T-helper 17 cell (primary cell): ENCODE results near the gene DCP1A. TPM values are rescaled to one million over a fixed set of nuclear protein-coding genes. Genes with fewer than 3 reads are reported as not detected.
"Not testable (repeated sequence)": the region's sequence is repeated elsewhere in the genome, so short reads cannot be mapped to it uniquely, and the experiment has no call there.

Source experiments
- ATAC-seq: fragments of 150-1000 bp; cut with Tn5 transposase; 2 replicates; pipeline ENCODE4 v1.10.0; 2021; ENCODE audit warnings: mild to moderate bottlenecking, moderate library complexity
- DNase-seq, 3 donors: peaks; one replicate each; pipeline versions ENCODE4 v3.0.0 to v3.0.0-alpha.2; 2020 to 2021
- H3K9me3 ChIP-seq: one replicate; pipeline ENCODE4 v1.7.0; 2013; ENCODE audit warnings: low read length, mild to moderate bottlenecking; ENCODE audit not compliant: control insufficient read depth, poor library complexity, severe bottlenecking
- H3K27ac Mint-ChIP-seq: one replicate; pipeline ENCODE4 v1.8.0; 2022; ENCODE audit warnings: mild to moderate bottlenecking, moderate library complexity, mixed read lengths
- H3K27me3 Mint-ChIP-seq: one replicate; pipeline ENCODE4 v1.8.0; 2022; ENCODE audit warnings: mixed read lengths
- H3K36me3 Mint-ChIP-seq: one replicate; pipeline ENCODE4 v1.8.0; 2022; ENCODE audit warnings: low read depth, mixed read lengths
- H3K4me1 Mint-ChIP-seq: one replicate; pipeline ENCODE4 v1.8.0; 2022; ENCODE audit warnings: mild to moderate bottlenecking, mixed read lengths
- H3K4me3 Mint-ChIP-seq: one replicate; pipeline ENCODE4 v1.8.0; 2022; ENCODE audit warnings: mild to moderate bottlenecking, moderate library complexity, mixed read lengths
- total RNA-seq, 4 donors: library from RNA in 2 of 4; stranded (reverse) in 2 of 4; gene quantifications; one replicate each; pipeline ENCODE4 v1.2.3 and lab custom pipeline; 2022 to 2026

The DCP1A gene
- total RNA-seq, 2 donors from 2014 or later, result 47.9 to 50.1 TPM

- peak; percentile 65 to 82 (median 75) for DNase-seq
- H3K4me3 Mint-ChIP-seq, result peak within 1 kb of the TSS; percentile 94
- peak; percentile 84 for ATAC-seq
- no peaks in the 10 kb centered on the region for H3K36me3 Mint-ChIP-seq
- peaks cover 25% of the 10 kb centered on the region for H3K4me1 Mint-ChIP-seq
- no peaks in the 10 kb centered on the region for H3K9me3 ChIP-seq
- H3K27ac Mint-ChIP-seq, result peak within 1 kb of the TSS; percentile 67
- H3K27me3 Mint-ChIP-seq, result no peaks in the 10 kb centered on the region
These were observed 91.3 kb downstream of the DCP1A start, which contains the start of gene TKT for GRCh38 chr3:53255775-53256703. TSS of gene TKT (minus strand) at chr3:53256022. CDS start at chr3:53255942, 80 bp downstream.

GRCh38 chr3:53255423-53255774 lies 91.9 kb downstream of the DCP1A start:
- no peaks in the 10 kb centered on the region for H3K9me3 ChIP-seq
- ATAC-seq (peak; percentile 65), DNase-seq (peak in 2 of 3 donors; percentile 23 to 47)
- Mint-ChIP-seq H3K4me1 (peaks cover 25% of the 10 kb centered on the region), H3K27me3 (no peaks in the 10 kb centered on the region), H3K36me3 (no peaks in the 10 kb centered on the region), H3K4me3 (peak overlapping the region; percentile 94), H3K27ac (peak overlapping the region; percentile 67)

GRCh38 chr3:53254509-53255422 lies 92.6 kb downstream of the DCP1A start:
- H3K4me1 Mint-ChIP-seq, result peaks cover 28% of the 10 kb centered on the region

GRCh38 chr3:53253707-53254508 lies 93.4 kb downstream of the DCP1A start:
- Mint-ChIP-seq H3K36me3 (no peaks in the 10 kb centered on the region), H3K4me3 (peak overlapping the region; percentile 94), H3K27me3 (no peaks in the 10 kb centered on the region), H3K4me1 (peaks cover 33% of the 10 kb centered on the region), H3K27ac (peak overlapping the region; percentile 67)
- no peak for ATAC-seq
- no peak for DNase-seq
- H3K9me3 ChIP-seq, result no peaks in the 10 kb centered on the region

More at GRCh38 chr3:53254509-53255422, 92.6 kb downstream of the DCP1A start:
- peak; percentile 13 to 25 (median 23) for DNase-seq
- Mint-ChIP-seq H3K27ac (peak overlapping the region; percentile 67), H3K27me3 (no peaks in the 10 kb centered on the region), H3K36me3 (no peaks in the 10 kb centered on the region), H3K4me3 (peak overlapping the region; percentile 94)
- no peaks in the 10 kb centered on the region for H3K9me3 ChIP-seq
- ATAC-seq, result peak; percentile 46

DNA sequence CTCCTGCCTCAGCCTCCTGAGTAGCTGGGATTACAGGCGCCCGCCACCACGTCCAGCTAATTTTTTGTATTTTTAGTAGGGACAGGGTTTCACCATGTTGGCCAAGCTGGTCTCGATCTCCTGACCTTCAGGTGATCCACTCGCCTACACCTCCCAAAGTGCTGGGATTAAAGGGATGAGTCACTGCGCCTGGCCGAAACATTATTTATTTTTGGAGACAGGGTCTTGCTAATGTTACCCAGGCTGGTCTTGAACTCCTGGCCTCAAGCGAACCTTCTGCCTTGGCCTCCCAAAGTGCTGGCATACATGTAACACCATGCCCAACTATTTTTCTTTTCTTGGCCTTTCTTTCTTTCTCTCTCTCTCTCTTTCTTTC lies 94.4 kb downstream of the DCP1A start:
- H3K4me1 Mint-ChIP-seq, result peaks cover 35% of the 10 kb centered on the region

DNA sequence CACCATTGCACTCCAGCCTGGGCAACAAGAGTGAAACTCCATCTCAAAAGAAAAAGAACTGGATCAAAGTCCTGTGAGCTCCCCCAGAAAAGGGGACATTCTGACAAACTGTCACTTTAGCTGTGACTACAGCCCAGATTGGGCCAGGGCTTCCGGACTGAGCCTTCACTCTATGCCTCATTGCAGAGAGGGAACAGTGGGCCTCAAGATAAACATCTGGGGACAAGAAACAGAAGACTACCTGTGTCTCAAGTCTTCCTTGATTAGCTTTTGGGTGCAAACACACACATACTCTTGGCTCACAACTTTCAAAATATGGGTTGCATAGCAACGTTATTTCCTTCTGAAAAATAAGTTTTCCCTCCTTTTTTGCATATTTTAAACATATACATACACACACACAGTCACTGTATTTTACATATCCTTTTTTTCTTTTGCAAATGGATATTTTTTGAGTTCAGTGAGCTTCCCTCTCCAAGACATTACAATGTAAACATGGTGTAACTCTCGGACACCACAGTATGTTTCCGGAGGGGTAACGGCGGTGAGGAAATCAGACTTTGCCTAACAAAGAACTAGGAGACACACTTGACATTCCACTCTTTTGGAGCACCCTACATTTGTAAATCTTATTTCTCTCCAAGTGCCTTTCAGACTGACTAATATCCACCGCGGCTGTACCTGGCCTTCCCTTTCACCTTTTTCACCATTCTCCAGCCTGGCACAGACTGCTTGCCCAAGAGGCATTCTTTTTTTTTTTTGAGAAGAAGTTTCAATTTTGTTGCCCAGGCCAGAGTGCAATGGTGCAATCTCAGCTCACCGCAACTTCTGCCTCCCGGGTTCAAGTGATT lies 95.0 kb downstream of the DCP1A start:
- no peaks in the 10 kb centered on the region for H3K36me3 Mint-ChIP-seq
- no peak overlapping the region for H3K4me3 Mint-ChIP-seq
- peaks cover 39% of the 10 kb centered on the region for H3K4me1 Mint-ChIP-seq
- peak overlapping the region; percentile 41 for H3K27ac Mint-ChIP-seq
- ATAC-seq, result no peak
- H3K9me3 ChIP-seq, result no peaks in the 10 kb centered on the region
- H3K27me3 Mint-ChIP-seq, result no peaks in the 10 kb centered on the region
- no peak for DNase-seq

More for the DNA sequence above, 94.4 kb downstream of the DCP1A start:
- peak overlapping the region; percentile 70 for H3K4me3 Mint-ChIP-seq
- not testable (repeated sequence) for H3K9me3 ChIP-seq, H3K36me3 Mint-ChIP-seq, H3K27me3 Mint-ChIP-seq, DNase-seq, ATAC-seq
- H3K27ac Mint-ChIP-seq, result peak overlapping the region; percentile 41

DNA sequence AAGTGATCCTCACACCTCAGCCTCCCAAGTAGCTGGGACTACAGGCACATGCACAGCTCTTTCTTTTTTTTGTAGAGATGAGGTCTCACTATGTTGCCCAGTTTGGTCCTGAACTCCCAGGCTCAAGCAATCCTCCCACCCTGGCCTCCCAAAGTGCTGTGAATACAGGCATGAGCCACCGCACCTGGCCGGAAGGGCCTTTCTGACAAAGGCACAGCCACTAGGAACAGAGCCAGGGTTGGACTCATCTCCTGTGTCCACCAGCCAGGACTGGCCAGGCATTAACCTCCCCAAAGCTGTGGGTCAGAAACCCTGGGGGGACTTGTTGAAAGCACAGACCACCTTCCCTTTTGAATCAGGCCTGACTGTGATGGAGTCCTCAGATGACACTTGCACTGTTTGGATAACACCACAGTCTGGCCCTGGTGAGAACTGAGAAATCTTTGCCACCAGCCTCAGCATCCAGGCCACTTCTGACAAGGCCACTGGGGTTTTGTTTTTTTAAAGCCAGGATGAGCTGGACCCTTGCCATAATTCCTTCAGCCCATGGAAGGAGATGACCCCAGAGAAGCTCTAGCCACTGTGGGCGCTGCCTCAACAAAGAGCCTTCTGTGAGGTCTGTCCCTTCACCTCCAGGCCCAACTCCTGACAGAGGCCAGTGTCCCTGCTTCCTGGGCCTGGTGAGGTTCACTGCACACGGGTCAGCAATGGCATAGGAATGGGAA lies 96.3 kb downstream of the DCP1A start:
- no peak overlapping the region for H3K4me3 Mint-ChIP-seq
- ATAC-seq (no peak), DNase-seq (no peak)
- no peaks in the 10 kb centered on the region for H3K36me3 Mint-ChIP-seq
- peaks cover 39% of the 10 kb centered on the region for H3K4me1 Mint-ChIP-seq
- no peaks in the 10 kb centered on the region for H3K9me3 ChIP-seq
- H3K27ac Mint-ChIP-seq, result no peak overlapping the region
- H3K27me3 Mint-ChIP-seq, result no peaks in the 10 kb centered on the region

GRCh38 chr3:53250453-53250852 lies 96.9 kb downstream of the DCP1A start:
- H3K4me3 Mint-ChIP-seq, result no peak overlapping the region
- H3K36me3 Mint-ChIP-seq, result no peaks in the 10 kb centered on the region
- peaks cover 39% of the 10 kb centered on the region for H3K4me1 Mint-ChIP-seq
- H3K27ac Mint-ChIP-seq, result no peak overlapping the region
- no peak for DNase-seq
- ATAC-seq, result no peak
- H3K27me3 Mint-ChIP-seq, result no peaks in the 10 kb centered on the region
- no peaks in the 10 kb centered on the region for H3K9me3 ChIP-seq

GRCh38 chr3:53248161-53248560 lies 99.2 kb downstream of the DCP1A start:
- DNase-seq (no peak), ATAC-seq (no peak)
- Mint-ChIP-seq H3K36me3 (no peaks in the 10 kb centered on the region), H3K27me3 (no peaks in the 10 kb centered on the region), H3K4me1 (peaks cover 29% of the 10 kb centered on the region), H3K4me3 (no peak overlapping the region), H3K27ac (no peak overlapping the region)
- no peaks in the 10 kb centered on the region for H3K9me3 ChIP-seq

- H3K9me3 ChIP-seq, result no peaks in the 10 kb centered on the region
- DNase-seq, result no peak
- Mint-ChIP-seq H3K4me3 (no peak overlapping the region), H3K27me3 (no peaks in the 10 kb centered on the region), H3K27ac (no peak overlapping the region), H3K36me3 (no peaks in the 10 kb centered on the region), H3K4me1 (peaks cover 27% of the 10 kb centered on the region)
- no peak for ATAC-seq
These were observed 99.7 kb downstream of the DCP1A start for GRCh38 chr3:53247619-53248018.

DNA sequence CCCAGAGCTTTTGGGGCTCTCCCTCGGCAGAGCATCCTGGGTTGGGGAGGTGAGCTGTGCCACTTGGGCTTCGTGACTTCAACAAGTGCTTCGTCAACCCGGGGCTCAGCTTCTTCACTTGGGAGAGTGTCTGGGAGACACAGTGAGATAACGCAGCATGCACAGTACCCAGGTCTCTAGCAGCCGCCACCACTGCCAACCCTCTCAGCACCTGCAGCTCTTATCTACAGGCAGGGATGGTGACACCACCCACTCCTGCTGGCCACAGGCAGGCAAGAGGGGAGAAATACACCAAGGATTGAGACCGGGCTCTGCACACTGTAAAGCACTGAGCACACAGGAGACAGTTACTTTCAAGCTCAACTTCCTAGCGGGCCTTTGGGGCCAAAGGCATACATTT lies 103.1 kb downstream of the DCP1A start:
- no peak for DNase-seq
- H3K4me3 Mint-ChIP-seq, result no peak overlapping the region
- H3K27ac Mint-ChIP-seq, result peak overlapping the region; percentile 67
- no peaks in the 10 kb centered on the region for H3K36me3 Mint-ChIP-seq
- no peaks in the 10 kb centered on the region for H3K27me3 Mint-ChIP-seq
- H3K9me3 ChIP-seq, result no peaks in the 10 kb centered on the region
- peaks cover 10% of the 10 kb centered on the region for H3K4me1 Mint-ChIP-seq
- ATAC-seq, result no peak
